Progenitor cell of endocrine pancreas (in vitro differentiated cells): ENCODE results near the gene PLXNA2. TPM values are rescaled to one million over a fixed set of nuclear protein-coding genes. Genes with fewer than 3 reads are reported as not detected.

Source experiments
- DNase-seq: peaks from one replicate; pipeline ENCODE4 v3.0.0; 2021; ENCODE audit warnings: low spot score; ENCODE audit not compliant: unreplicated experiment
- H3K27ac Mint-ChIP-seq: 2 replicates; pipeline ENCODE4 v1.8.0; 2021; ENCODE audit warnings: mild to moderate bottlenecking, moderate library complexity, mixed read lengths
- H3K27me3 Mint-ChIP-seq: 2 replicates; pipeline ENCODE4 v1.8.0; 2021; ENCODE audit warnings: mixed read lengths
- H3K36me3 Mint-ChIP-seq: 2 replicates; pipeline ENCODE4 v1.8.0; 2022; ENCODE audit warnings: mixed read lengths; ENCODE audit not compliant: insufficient read depth
- H3K4me1 Mint-ChIP-seq: 2 replicates; pipeline ENCODE4 v1.8.0; 2021; ENCODE audit warnings: low read depth, mixed read lengths
- H3K4me3 Mint-ChIP-seq: 2 replicates; pipeline ENCODE4 v1.8.0; 2021; ENCODE audit warnings: low read depth, mild to moderate bottlenecking, moderate library complexity, mixed read lengths
- H3K9me3 Mint-ChIP-seq: 2 replicates; pipeline ENCODE4 v1.8.0; 2021; ENCODE audit warnings: low read depth, mixed read lengths
- CTCF ChIP-seq: fragments of 200-600 bp; sonication (generic); IDR thresholded peaks from one replicate; pipeline ENCODE4 v1.5.0; 2021; ENCODE audit warnings: antibody characterized with exemption, mild to moderate bottlenecking; ENCODE audit not compliant: unreplicated experiment
- total RNA-seq: library from RNA; stranded (reverse); gene quantifications from 2 replicates; pipeline ENCODE4 v1.2.1, GENCODE V29; 2021

The PLXNA2 gene
- total RNA-seq, 1 donor from 2014 or later, result 34.9 TPM

GRCh38 chr1:208232662-208233038 is 11.5 kb downstream of the PLXNA2 start:
- H3K27me3 Mint-ChIP-seq, result peaks cover 2% of the 10 kb centered on the region
- H3K36me3 Mint-ChIP-seq, result peaks cover 3% of the 10 kb centered on the region
- H3K4me1 Mint-ChIP-seq, result peaks cover 78% of the 10 kb centered on the region
- no peaks in the 10 kb centered on the region for H3K9me3 Mint-ChIP-seq
- H3K4me3 Mint-ChIP-seq, result no peak overlapping the region
- DNase-seq, result no peak
- no peak for TF ChIP-seq CTCF
- no peak overlapping the region for H3K27ac Mint-ChIP-seq

GRCh38 chr1:208231881-208232661 is 12.1 kb downstream of the PLXNA2 start:
- Mint-ChIP-seq H3K9me3 (no peaks in the 10 kb centered on the region), H3K27ac (peak overlapping the region; percentile 75), H3K36me3 (peaks cover 3% of the 10 kb centered on the region), H3K27me3 (no peaks in the 10 kb centered on the region), H3K4me1 (peaks cover 80% of the 10 kb centered on the region), H3K4me3 (no peak overlapping the region)
- DNase-seq, result no peak
- TF ChIP-seq CTCF, result no peak

- no peak for TF ChIP-seq CTCF
- peaks cover 3% of the 10 kb centered on the region for H3K36me3 Mint-ChIP-seq
- H3K27ac Mint-ChIP-seq, result peak overlapping the region; percentile 9
- no peaks in the 10 kb centered on the region for H3K27me3 Mint-ChIP-seq
- H3K9me3 Mint-ChIP-seq, result no peaks in the 10 kb centered on the region
- H3K4me3 Mint-ChIP-seq, result peak overlapping the region; percentile 39
- no peak for DNase-seq
- peaks cover 82% of the 10 kb centered on the region for H3K4me1 Mint-ChIP-seq
These were observed 13.3 kb downstream of the PLXNA2 start for GRCh38 chr1:208230668-208231529.

- Mint-ChIP-seq H3K9me3 (no peaks in the 10 kb centered on the region), H3K36me3 (peaks cover 3% of the 10 kb centered on the region), H3K27ac (no peak overlapping the region), H3K4me1 (peaks cover 81% of the 10 kb centered on the region), H3K4me3 (peak overlapping the region; percentile 18), H3K27me3 (no peaks in the 10 kb centered on the region)
- DNase-seq, result no peak
- no peak for TF ChIP-seq CTCF
These were observed 15.6 kb downstream of the PLXNA2 start for GRCh38 chr1:208228550-208228949.

- peak overlapping the region; percentile 18 for H3K4me3 Mint-ChIP-seq
- no peak for DNase-seq
- no peaks in the 10 kb centered on the region for H3K27me3 Mint-ChIP-seq
- H3K36me3 Mint-ChIP-seq, result peaks cover 3% of the 10 kb centered on the region
- no peak for TF ChIP-seq CTCF
- H3K9me3 Mint-ChIP-seq, result no peaks in the 10 kb centered on the region
- H3K4me1 Mint-ChIP-seq, result peaks cover 75% of the 10 kb centered on the region
- H3K27ac Mint-ChIP-seq, result peak overlapping the region; percentile 73
These were observed 16.2 kb downstream of the PLXNA2 start for GRCh38 chr1:208228026-208228425.
